Activated CD4-positive, alpha-beta T cell treated with anti-CD3 and anti-CD28 coated beads, Interleukin-2, Interleukin-4, amounts not matched to agents 100 ng/mL and 50 ng/mL, durations not matched to agents 16 hours and 8 hours (primary cell): ENCODE results near the gene HDGFL2.

Source experiments
- DNase-seq: peaks from one replicate; pipeline ENCODE4 v3.0.0-alpha.2; 2020; ENCODE audit warnings: low spot score

HDGFL2 gene

GRCh38 chr19:4499855-4500254 lies 27.8 kb downstream of the HDGFL2 start:
- DNase-seq = no peak

- no peak for DNase-seq
Observed at GRCh38 chr19:4500841-4501591, 28.9 kb downstream of the HDGFL2 start.

GRCh38 chr19:4501691-4502090 lies 29.6 kb downstream of the HDGFL2 start:
- DNase-seq = no peak

- DNase-seq = no peak
Observed at GRCh38 chr19:4502282-4503131, 30.4 kb downstream of the HDGFL2 start.

- DNase-seq = no peak
Observed at GRCh38 chr19:4503132-4503824, 31.2 kb downstream of the HDGFL2 start.

GRCh38 chr19:4503825-4504170 lies 31.7 kb downstream of the HDGFL2 start:
- DNase-seq = no peak

- no peak for DNase-seq
Observed at GRCh38 chr19:4504297-4504701, 32.2 kb downstream of the HDGFL2 start.

GRCh38 chr19:4504891-4505569 lies 32.9 kb downstream of the HDGFL2 start:
- DNase-seq = no peak

GRCh38 chr19:4505570-4506448 lies 33.7 kb downstream of the HDGFL2 start:
- no peak for DNase-seq

GRCh38 chr19:4506449-4507149 lies 34.5 kb downstream of the HDGFL2 start:
- peak; percentile 6 for DNase-seq

- DNase-seq = no peak
Observed at GRCh38 chr19:4507150-4507452, 35.0 kb downstream of the HDGFL2 start.

GRCh38 chr19:4507804-4508203 lies 35.7 kb downstream of the HDGFL2 start:
- DNase-seq = no peak

GRCh38 chr19:4508698-4509097 lies 36.6 kb downstream of the HDGFL2 start:
- DNase-seq = no peak

- DNase-seq = no peak
Observed at GRCh38 chr19:4510435-4511255, 38.5 kb downstream of the HDGFL2 start.

- DNase-seq = no peak
Observed at GRCh38 chr19:4511300-4512054, 39.4 kb downstream of the HDGFL2 start.

- no peak for DNase-seq
Observed at GRCh38 chr19:4512070-4512469, 40.0 kb downstream of the HDGFL2 start.

- DNase-seq = no peak
Observed at GRCh38 chr19:4513248-4513647, 41.2 kb downstream of the HDGFL2 start.

GRCh38 chr19:4515732-4516131 lies 43.6 kb downstream of the HDGFL2 start:
- DNase-seq = no peak
